PC-3 (cell line): ENCODE data around the gene DTL.

ENCODE experiments used
- EZH2 ChIP-seq: fragments of 300-600 bp; sonication (generic); IDR thresholded peaks from one replicate; pipeline ENCODE4 v1.6.1; 2017; ENCODE audit warnings: antibody characterized with exemption, mild to moderate bottlenecking, low read length; ENCODE audit not compliant: unreplicated experiment
- TF ChIP-seq, protein P1 (sequence below): fragments of 300-600 bp; sonication (generic); conservative IDR thresholded peaks from 2 replicates; pipeline ENCODE4 v1.5.1; 2017; ENCODE audit warnings: antibody characterized with exemption, low read depth, mild to moderate bottlenecking, low read length

DNA sequence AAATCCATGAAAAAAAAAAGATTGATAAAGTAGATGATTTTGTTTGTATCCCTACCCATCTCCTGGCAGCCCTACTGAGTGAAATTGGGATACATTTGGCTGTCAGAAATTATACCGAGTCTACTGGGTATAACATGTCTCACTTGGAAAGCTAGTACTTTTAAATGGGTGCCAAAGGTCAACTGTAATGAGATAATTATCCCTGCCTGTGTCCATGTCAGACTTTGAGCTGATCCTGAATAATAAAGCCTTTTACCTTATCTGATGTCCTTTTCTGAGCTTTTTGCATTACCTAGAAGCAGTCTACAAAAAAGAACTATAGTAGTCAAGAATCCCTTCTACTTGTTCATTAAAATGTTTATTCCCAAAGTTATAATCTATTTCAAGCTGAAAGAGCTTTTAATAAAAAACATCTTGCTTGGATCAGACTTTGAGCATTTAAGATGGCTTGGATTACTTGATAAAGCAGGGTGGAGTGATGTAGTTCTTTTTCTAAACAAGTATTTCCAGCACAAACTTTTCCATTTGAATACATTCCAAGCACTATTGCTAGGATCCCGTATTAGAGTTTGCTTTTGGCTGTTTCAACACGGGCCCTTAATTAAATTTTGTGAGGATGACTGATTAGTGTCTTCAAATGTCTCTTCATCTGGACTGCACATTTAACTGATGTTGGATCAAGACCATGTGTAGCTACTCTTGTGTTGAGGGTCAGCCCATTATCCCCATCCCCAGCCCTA lies 69.2 kb downstream of the DTL start:
- TF ChIP-seq, protein P1, sequence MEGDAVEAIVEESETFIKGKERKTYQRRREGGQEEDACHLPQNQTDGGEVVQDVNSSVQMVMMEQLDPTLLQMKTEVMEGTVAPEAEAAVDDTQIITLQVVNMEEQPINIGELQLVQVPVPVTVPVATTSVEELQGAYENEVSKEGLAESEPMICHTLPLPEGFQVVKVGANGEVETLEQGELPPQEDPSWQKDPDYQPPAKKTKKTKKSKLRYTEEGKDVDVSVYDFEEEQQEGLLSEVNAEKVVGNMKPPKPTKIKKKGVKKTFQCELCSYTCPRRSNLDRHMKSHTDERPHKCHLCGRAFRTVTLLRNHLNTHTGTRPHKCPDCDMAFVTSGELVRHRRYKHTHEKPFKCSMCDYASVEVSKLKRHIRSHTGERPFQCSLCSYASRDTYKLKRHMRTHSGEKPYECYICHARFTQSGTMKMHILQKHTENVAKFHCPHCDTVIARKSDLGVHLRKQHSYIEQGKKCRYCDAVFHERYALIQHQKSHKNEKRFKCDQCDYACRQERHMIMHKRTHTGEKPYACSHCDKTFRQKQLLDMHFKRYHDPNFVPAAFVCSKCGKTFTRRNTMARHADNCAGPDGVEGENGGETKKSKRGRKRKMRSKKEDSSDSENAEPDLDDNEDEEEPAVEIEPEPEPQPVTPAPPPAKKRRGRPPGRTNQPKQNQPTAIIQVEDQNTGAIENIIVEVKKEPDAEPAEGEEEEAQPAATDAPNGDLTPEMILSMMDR, result no peak
- no peak for TF ChIP-seq EZH2
